NCI-H187 (cell line): ENCODE results near the gene AGBL4.

Experiments used
- DNase-seq, 2 experiments: peaks; one replicate each; lab custom pipeline; 2025; lab: John Stamatoyannopoulos, UW

AGBL4 gene

DNA sequence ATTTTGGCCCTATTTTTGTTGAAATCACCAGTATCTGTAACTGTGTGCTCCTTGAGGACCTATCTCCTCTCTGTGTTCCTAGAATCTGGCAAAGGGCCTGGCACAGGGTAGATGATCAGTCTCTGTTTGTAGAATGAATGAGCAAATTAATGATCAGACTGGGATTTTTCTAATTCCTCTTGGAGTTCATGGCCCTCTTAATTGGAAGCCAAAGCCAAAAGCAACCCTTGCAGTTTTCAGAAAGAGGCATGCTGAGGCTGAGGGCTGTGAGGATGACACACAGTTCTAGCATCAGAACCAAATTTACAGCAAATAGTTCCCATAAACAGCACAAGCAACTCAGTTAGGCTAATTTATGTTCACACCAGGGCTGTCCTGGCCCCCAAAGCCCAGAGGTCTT is 1136.0 kb downstream of the AGBL4 start:
- no peak for DNase-seq

GRCh38 chr1:48882020-48882419 is 1141.7 kb downstream of the AGBL4 start:
- no peak for DNase-seq

DNA sequence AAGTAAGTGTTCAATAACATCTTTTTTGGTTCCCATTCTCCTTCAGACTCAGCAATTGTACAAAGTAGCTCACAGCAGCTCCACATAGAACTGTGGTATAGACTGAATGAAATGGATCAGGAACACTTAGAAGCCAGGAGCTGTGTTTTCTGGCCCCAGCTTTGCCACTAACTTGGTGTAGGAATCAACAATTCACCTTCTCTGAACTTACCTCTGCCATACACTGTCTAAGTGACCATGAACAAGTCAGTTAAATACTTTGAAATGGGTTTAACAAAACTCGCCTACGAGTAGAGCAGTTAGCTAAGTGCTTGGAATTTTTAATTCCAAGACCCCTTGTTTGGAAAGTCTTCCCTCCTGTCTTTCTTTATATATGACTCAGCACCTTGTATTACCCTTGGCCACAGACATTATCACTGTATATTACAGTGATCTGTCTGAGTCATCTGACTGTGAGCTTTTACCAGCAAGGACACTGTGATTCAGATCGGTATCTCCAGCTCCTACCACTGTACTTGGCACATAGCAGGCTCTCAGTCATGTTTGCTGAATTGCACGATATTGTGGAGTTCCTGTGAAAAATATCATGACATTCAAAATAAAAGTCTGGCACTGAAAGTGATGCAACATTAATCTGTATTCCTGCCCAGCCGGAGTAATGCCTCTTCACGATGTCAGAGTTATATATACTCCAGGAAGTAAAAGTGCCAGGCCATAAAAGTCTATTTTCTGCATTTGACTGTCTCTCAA is 1145.4 kb downstream of the AGBL4 start:
- DNase-seq, result no peak

DNA sequence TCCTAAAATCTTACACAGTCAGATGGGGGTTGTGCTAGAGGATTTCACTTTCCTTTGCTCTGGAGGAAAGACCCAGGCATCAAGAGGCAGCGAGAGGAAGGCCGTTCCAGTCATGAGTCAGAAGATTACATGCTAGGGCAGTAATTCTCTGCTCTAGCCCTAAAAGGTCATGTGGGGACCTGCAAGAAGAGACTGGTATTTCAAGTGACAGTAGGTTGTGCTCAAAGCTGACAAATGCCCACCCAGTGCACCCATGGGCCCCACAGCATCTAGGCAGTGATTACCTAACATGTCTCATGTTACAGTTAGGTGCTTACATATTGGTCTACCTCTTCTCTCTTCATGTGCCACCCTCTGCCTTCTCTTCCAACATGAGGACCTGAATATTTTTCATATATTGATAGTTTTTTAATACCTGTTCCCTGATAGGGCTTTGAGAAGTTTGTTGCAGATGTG is 1147.4 kb downstream of the AGBL4 start:
- no peak for DNase-seq

- no peak for DNase-seq
Observed at GRCh38 chr1:48875552-48876329, 1148.0 kb downstream of the AGBL4 start.

- DNase-seq, result no peak
Observed at GRCh38 chr1:48873944-48874343, 1149.8 kb downstream of the AGBL4 start.

DNA sequence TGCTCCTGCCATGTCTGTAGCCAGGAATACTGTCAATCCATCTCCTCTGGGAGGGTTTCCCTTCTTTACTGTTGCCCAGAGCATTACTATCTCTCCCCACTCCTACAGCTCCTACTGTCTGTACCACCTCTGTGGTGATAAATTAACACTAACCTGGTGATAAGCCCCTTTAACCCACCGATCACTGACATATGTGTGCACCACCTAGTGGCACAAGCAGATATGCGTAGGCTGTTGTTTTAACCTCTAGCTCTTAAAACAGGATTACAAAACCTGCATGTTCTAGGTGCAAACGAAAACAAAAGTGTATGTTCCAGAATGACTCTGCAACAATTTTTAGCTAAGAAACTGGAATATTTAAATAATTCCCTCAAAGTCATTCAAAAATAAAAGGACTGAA is 1153.2 kb downstream of the AGBL4 start:
- DNase-seq, result no peak

DNA sequence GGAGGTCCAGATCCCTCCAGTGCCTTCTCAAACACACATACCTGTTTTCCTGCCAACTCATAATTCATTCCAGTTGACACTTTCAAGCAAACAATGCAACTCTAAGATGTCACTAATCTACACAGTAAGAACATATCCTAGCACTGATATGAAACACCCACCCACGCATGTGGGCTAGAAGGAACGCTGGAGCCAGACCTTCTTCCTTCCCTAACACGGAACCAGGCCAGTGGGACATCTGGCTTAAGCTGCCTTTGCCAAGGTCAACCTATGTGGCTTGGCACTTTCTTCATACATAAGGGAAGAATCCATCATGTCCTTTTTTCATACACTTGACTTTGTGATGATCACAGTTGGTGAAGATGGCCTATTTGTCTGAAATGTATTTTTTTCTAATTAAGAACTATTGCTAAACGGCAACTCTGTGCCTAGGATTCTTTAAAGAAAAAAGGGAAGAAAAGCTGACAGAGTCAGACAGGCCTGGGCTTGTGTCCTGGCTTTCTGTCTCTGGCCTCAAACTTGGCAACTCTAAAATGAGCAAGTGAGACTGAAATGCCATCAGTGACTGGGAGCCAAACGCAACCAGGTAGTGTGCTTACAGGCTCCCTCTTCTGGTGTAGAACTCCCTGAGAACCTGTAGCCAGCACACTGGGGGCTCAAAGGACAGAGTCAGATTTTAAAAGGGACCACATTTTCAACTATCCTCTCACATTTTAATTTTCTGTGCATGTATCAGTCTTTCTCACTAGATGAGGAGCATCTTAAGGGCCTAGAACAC is 1154.4 kb downstream of the AGBL4 start:
- no peak for DNase-seq

GRCh38 chr1:48864913-48865312 is 1158.8 kb downstream of the AGBL4 start:
- no peak for DNase-seq

DNA sequence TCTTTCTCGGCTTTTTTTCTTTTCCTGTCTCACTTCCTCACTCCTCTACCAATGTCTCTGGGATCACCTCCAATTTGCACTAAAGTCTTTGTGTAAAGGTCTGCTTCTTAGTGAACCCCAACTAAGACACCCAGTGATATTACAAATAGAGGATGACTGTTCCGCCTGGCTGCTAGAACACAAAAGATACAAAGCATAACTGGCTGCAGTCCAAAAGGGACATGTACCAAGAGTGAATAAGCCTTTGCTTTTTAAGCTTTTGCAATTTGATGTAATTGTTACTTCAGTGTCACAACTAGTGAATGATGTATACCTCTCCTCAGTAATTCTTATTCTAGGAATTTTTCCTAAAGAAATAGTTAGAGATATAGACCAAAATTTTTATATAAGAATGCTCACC is 1164.3 kb downstream of the AGBL4 start:
- peak in 1 of 2 experiments; percentile 18 for DNase-seq

DNA sequence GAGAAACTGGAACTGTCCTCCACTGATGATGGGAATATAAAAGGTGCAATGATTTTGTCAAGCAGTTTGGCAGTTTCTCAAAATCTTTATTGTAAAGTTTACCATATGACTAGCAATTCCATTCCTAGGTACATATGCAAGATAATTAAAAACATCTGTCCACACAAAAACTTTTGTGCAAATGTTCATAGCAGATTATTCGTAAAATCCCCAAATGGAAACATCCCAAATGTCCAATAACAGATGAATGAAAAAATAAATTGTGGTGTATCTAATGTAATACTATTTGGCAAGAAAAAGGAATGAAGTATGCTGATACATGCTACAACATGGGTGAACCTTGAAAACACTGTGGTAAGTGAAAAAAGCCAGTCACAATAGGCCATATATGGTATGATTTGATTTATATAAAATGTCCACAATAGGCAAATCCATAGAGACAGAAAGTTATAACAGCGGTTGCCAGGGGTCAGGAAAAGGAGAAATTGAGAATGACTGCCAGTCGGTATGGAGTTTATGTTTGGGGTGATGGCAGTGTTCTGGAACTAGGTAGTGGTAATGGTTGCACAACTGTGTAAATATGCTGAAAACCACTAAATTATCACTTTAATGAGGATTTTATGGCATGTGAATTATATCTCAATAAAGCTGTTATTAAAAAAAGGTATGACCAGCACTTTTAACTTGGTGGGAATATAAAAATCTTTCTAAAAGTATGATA is 1165.4 kb downstream of the AGBL4 start:
- DNase-seq, result no peak

DNA sequence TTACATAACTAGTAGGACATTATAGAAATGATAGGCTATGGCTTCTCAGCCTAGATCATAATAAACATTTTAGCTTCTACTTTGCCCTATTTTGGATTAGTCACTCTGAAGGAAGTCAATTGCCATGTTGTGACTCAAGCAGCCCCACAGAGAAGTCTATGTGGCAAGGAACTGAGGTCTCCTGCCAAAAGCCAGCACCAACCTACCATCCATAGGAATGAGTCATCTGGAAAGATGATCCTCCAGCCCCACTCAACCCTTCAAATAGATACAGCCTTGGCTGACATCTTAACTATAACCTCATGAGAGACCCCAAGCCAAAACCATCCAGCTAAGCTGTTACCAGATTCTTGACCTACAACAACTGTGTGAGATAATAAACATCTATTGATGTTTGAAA is 1170.7 kb downstream of the AGBL4 start:
- no peak for DNase-seq

GRCh38 chr1:48851638-48852037 is 1172.1 kb downstream of the AGBL4 start:
- DNase-seq, result no peak

- DNase-seq, result no peak
Observed at GRCh38 chr1:48848035-48848434, 1175.7 kb downstream of the AGBL4 start.

- DNase-seq, result no peak
Observed at GRCh38 chr1:48846441-48846840, 1177.3 kb downstream of the AGBL4 start.

- no peak for DNase-seq
Observed at GRCh38 chr1:48844187-48844586, 1179.6 kb downstream of the AGBL4 start.

DNA sequence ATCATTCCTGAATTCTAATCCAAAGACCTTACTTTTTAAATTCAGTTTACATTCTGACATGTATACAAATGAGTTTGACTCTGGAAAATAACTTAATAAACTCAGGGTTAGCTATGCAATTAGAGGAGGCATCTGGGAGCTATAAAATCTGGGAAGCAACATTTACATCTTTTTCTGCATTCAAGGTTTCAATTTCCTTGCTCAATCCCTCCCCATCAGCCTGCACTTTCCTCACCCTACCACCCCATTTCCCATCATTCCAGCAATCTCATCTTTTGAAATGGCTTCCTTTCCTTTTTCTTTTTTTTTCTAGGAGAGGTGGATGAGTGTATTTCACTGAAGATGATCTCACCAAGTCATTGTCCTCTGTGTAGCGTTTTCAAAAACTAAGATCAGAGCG is 1181.8 kb downstream of the AGBL4 start:
- no peak for DNase-seq

- DNase-seq, result no peak
Observed at GRCh38 chr1:48841461-48841860, 1182.3 kb downstream of the AGBL4 start.

GRCh38 chr1:48831120-48831978 is 1192.4 kb downstream of the AGBL4 start:
- no peak for DNase-seq

DNA sequence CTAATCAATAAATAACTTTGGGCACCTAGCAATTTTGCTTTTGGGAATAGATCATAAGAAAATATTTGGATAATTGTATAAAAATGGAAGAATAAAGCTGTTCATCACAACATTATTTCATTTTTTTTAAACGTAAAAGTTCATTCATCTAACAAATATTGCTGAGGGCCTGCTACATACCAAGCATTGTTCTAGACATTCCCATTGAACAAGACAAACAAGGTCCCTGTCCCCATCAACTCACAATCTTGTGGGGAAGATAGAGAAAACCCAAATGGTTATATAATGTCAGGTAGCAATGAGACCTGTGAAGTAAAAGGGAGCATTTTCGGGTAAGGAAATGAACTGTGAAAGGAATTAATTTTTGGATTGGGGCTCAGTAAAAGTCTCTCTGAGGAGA is 1193.0 kb downstream of the AGBL4 start:
- no peak for DNase-seq

DNA sequence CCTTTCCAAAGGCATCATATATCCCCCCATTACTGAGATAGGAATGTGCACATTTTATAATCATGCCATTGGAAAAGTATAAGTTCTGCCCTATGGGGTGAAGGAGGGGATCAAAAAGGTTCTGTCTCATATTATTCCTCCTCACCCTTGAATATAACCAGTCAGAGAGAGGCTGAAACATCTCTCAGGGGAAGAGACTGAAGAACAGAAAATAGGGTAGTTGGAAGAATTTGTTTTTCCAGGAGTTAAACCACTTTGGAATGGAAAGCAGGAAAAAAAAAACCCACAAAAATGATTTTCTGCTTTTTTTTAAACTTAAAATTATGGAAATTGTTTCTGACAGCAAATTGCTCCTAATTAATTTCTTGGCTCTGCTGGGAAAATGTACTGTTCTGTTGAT is 1194.3 kb downstream of the AGBL4 start:
- DNase-seq, result no peak
